DMS153 (cell line): Measurements from ENCODE around the gene HBEGF.
A peak's percentile ranks its signal among the peaks of the same experiment; 100 is the strongest.

Experiments used
- DNase-seq: peaks from one replicate; lab custom pipeline; 2025; lab: John Stamatoyannopoulos, UW

Gene HBEGF, protein sequence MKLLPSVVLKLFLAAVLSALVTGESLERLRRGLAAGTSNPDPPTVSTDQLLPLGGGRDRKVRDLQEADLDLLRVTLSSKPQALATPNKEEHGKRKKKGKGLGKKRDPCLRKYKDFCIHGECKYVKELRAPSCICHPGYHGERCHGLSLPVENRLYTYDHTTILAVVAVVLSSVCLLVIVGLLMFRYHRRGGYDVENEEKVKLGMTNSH

DNA sequence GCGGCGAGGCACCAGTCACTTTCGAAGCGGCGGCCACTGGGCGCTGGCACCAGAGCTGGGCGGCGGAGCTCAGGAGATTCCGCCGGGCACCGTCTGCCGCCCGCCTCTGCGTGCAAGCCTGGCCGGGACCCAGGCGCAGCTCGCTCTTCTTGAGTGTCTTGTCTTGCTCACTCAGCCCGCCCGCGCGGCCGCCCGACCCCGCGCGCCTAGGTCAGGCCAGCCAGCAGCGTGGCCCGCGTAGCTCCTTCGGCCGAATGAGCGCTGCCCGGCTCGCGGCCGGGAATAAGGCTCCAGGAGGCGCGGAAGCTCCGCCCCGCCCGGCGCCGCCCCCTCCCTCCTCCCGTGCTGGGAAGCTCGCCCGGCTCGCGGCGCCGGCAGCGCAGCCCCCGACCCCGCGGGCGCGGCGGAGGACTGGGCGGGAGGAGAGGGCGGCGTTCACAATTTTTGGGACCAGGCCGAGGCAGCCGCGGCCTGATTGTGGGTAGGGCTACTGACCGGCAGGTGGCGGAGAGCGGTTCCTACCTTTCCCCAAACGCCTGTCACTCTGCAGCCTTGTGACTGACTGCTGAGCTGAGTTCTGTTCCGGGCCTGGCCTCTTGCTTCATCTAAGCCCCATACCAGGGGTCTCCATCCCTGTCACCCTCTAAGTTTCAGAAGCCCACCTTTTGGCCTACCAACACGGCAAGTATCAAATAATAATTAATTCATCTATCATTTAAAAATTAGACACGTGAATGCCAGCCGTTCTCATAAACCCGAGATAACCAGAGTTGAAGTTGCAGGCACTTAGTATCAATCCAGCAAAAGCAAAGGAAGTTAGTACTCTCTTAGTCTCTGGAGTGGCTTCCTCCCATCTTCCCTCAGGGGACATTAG is at the start of gene HBEGF:
Gene HBEGF (minus strand): TSS at position 256 of the 874 bp plus-strand sequence. CDS start 275 bp downstream, outside the sequence.
- DNase-seq = no peak

DNA sequence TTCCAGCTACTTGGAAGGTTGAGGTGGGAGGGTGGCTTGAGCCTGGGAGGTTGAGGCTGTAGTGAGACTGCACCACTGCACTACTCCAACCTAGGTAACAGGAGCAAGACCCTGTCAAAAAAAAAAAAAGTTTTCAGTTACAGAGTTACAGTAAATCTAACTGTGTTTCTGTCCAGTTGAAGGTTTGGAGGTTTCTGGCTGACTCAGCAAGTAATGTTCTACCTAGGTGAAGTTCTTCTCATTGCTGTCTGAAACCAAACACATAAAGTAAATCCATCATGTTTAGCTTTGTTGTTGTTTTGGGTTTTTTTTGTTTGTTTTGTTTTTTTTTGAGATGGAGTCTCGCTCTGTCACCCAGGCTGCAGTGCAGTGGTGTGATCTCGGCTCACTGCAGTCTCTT is 47.3 kb upstream of the HBEGF start:
- no peak for DNase-seq

DNA sequence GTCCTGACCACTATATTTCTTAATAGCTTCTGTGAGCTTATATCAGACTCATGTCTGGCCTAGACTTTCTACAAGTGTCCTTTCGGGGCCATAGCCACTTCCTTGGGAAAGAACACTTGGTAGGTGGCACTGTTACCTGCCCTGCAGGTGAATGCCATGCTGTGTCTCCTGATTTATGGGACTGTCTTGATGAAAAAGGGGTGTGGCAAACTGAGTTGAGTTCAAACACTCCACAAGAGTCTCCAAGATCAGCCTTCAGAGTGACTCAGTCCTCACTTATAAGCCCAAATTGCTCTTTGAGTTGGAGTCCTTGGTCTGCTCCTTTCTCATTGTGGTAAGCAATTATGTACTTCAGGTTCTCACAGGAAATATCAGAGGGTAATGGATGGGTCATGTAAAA is 45.3 kb upstream of the HBEGF start:
- no peak for DNase-seq

DNA sequence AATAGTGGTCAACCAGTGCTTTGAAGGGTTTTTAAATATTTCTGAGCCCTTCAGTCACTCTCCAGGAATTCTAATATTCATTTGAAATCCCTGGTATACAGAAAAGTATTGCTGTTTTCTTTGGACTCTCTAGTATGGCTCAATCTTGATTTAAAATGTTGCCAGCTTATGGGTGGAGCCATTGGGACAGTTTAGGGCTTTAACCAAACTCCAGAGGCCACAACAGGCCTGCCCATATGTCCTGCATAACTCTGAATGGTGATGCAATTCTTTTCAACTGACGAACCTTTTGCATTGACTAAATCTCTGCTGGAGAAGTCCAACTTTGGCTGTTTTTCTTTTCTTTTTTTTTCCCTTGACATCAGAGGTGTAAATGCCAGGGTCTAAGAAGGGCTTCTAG is 44.9 kb upstream of the HBEGF start:
- no peak for DNase-seq

DNA sequence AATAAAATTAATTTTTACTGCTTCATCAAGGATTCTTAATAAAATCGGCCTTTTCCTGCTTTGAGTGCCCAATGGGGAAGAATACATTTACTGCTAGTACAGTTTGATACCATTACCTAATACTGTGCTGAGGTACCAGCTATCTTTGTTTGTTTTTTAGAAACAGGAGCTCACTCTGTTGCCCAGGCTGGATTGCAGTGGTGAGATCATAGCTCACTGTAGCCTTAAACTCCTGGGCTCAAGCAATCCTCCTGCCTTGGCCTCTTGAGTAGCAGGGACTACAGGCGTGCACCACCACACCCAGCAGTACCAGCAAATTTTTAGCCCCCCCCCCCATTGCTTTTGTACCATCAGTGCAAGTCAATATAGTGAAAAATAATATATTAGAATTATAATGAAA is 41.6 kb upstream of the HBEGF start:
- no peak for DNase-seq

DNA sequence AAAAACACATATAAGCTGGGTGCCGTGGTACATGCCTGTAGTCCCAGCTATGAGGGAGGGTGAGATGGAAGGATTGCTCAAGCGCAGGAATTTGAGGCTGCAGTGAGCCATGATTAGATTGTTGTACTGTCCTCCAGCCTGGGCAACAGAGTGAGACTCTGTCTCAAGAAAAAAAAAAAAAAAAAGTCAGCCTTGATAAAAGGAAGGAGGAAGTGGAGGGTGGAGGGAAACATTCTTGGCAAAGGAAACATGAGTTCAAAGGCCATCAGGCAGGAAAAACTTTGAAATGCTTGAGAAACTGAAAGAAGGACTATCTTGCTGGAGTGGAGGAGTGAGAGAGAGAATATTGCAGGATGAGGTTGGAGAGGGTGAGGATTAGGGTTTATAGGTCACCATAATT is 36.9 kb upstream of the HBEGF start:
- DNase-seq = no peak

DNA sequence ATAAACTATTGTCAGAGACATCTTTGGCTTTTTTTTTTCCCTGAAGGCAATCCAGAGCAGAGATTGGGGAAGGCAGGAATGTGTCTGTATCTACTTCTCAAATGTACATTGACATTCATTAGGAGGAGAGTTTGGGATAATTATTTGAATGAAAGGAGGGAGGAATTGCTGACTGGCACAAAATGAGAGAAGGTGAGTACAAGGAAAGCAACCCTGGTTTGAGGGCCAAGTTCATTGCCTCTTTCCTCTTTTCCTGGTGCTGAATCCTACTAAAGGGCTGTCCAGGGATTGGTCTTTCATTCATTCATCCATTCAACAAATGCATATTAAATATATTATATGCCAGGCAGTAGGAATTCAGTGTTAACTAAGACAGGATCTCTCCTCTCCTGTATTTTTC is 36.5 kb upstream of the HBEGF start:
- DNase-seq = no peak

DNA sequence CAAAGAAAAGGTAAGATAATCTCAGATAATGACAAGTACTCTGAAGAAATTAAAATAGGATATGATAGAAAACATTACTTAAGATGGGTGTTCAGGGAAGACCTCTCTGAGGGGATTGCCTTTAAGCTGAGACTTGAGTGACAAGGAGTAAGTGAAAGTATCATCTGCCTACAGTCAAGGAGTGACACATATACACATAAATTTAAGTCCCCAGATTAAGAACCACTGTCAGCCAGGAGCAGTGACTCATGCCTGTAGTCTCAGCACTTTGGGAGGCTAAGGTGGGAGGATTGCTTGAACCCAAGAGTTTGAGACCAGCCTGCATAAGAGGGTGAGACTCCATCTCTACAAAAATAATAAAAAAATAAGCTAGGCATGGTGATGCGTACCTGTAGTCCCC is 35.6 kb upstream of the HBEGF start:
- DNase-seq = no peak

DNA sequence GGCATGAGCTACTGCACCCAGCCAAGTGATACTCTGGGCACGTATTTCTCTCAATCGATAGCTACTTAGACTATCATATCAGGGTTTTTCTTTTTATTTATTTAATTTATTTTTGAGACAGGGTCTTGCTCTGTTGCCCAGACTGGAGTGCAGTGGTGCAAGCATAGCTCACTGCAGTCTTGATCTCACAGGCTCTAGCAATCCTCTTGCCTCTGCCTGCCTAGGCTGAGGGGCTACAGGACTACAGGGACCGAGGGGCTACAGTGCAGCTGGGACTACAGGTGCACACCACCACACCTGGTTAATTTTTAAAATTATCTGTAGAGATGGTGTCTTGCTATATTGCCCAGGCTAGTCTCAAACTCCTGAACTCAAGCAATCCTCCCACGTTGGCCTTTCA is 34.9 kb upstream of the HBEGF start:
- DNase-seq = no peak

DNA sequence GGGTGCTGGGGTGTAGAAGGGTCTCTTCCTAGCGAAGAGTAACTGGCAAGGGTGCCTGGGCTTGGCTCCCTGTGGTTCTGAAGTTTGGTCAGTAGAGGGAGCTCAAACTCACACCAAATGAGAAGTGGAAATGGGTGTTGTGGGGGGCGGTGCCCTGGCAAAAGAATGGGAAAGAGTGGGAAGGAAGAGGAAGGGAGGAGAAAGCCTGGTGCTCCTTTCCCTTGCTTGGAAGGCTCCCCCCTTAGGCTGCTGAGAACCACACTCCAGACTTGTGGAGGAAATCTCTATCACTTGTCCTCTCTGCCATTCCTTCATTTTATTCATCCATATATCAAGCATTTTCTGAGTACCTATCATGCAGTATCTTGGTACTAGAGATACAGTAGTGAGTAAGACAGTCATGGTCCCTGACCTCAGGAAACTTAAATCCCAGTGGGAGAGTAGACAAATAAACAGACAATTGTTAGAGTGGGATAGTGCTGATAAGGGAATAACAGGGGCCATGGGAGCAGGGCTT is 26.6 kb upstream of the HBEGF start:
- DNase-seq = peak; percentile 13

DNA sequence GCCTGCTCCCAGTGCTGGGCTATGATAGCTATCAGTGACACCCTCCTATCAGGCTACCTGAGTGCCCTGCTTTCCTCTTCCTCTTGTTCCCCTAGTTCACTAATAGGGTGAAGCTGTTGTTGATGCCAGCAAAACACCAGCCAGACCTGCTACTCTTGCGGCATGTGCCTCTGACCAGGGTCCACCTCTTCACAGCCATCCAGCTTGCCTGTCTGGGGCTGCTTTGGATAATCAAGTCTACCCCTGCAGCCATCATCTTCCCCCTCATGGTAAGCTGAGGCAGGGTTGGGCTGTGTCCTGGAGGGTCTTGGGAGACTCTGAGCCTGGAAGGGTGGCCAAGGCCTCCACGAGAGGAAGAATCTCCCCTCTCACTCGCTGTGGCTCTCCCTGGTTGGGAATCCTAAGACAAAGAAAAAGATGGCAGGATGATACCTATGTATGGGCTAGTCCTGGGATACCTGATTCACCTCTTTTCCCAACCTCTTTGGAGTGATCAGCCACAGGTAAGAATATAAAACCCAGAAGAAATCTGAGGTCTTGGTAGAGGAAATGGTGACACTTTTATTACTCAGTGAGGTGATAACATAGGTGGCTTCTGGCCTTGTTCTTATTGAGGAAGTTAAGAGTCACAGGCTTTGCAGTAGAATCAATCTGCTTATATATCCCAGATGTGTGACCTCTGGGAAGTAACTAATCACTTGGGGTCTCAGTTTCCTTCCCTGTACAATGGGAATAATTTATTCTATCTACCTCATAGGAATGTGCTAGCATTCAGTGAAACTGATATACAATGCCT is 25.2 kb upstream of the HBEGF start:
- no peak for DNase-seq

DNA sequence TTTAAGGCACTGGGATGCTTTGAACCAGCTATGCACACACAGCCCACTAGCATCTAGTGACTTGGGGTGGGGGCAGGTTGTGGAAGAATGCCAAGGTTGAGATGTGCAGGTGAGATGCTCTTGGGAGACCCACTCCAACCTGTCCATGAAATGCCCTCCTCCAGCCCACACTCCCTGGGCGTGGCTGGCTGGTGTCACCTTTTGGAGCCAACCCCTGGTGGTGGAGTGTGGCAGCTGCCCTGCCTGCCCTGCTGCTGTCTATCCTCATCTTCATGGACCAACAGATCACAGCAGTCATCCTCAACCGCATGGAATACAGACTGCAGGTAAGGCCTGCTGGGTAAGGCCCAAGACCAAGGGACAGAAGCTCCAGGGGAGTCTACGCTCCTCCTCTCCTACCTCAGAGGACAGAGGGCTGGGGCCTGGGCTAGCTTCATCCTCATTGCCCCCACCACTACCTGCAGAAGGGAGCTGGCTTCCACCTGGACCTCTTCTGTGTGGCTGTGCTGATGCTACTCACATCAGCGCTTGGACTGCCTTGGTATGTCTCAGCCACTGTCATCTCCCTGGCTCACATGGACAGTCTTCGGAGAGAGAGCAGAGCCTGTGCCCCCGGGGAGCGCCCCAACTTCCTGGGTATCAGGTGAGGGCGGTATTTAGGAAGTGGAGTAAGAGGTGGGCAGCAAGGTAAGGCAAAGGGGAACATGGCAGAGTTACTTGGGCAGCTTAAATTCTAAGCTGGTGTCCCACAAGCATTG is 21.0 kb upstream of the HBEGF start:
- no peak for DNase-seq

DNA sequence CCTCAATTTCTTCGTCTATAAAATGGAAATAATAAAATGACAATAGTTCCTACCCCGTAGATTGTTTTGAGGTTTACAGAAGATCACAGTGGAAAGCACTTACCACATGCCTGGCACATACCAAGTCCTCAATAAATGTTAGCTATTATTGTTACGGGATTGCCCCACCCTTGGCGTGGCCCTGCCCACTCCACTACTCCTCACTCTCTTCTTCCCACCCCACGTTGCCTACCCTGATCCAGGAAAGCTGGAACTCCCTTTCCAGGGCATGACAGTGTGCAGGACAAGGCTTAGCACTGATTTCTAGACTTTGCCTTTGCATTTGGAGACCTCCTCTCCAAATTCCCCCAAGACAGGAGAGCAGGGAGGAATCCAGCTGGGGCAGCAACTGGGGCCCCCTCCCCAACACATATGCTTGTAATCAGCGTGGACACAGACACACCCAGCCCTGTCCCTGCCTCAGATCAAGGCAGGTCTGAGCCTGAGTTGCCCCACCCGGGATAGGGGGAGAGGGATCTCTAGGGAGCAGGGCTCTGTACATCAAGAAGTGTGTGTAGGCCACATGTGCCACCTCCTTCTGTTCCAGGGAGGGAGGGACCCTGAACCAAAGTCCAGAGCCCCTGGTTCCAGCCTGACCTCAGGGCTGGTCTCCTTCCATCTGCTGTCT is 20.3 kb upstream of the HBEGF start:
- no peak for DNase-seq

DNA sequence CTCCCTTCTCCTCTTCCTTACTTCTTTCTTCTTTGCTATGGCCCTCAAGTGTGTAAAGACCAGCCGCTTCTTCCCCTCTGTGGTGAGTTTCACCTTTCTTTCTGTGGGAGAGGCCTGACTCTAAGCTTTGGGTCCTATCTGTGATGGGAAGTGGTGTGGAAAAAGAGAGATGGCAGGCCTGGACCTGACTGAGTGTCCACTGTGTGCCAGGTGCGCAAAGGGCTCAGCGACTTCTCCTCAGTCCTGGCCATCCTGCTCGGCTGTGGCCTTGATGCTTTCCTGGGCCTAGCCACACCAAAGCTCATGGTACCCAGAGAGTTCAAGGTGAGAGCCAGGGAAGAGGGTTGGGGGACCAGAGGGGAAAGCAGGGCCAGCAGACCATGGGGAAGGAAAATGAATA is 19.5 kb upstream of the HBEGF start:
- DNase-seq = no peak

DNA sequence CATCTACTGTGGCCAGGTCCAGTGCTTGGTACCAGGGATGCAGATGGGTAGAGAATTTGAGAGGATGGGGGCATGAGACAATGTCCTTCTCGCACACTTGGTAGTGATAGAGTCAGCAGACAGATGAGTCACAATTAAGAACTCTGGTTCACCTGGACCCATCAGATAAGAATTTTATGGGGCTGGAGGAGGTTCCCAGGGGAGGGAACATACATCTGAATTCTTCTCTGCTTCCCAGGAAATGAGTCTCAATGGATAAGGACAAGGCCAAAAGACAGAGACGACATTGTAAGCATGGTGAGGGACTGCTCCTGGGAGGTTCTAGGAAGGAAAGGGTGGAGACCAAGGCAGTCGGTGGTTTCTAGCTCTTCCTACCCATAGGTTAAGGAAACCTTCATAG is 18.9 kb upstream of the HBEGF start:
- DNase-seq = no peak

DNA sequence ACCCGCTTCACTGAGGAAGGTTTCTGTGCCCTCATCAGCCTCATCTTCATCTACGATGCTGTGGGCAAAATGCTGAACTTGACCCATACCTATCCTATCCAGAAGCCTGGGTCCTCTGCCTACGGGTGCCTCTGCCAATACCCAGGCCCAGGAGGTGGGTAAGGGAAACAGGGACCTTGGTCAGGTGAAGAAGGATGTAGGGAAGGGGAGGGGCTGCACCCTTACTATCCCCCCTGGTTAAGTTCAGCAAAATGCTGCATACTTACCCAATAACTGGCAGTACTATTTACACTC is 18.0 kb upstream of the HBEGF start:
- DNase-seq = no peak

DNA sequence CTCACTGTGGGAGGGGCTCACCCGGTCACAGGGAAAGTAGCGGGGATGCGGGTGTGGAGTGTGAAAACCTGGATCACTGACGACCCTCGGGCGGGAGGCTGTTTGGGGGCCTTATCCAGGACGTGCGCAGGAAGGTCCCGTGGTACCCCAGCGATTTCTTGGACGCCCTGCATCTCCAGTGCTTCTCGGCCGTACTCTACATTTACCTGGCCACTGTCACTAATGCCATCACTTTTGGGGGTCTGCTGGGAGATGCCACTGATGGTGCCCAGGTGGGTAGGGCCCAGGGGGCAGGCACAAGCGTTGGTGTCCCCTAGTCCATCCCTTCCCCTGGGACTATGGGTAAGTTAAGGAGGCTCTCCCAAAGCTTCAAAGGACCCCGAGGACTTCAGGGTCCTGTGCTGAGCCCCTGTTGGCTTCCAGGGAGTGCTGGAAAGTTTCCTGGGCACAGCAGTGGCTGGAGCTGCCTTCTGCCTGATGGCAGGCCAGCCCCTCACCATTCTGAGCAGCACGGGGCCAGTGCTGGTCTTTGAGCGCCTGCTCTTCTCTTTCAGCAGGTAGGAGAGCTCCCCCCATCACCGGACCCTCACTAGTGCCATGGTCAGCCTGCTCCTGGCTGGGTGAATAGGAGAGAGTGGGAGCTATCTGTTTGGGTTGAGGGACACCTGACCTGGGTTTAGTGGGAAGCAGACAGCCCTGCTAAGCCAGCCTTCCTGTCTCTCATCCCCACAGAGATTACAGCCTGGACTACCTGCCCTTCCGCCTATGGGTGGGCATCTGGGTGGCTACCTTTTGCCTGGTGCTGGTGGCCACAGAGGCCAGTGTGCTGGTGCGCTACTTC is 17.4 kb upstream of the HBEGF start:
- DNase-seq = no peak

DNA sequence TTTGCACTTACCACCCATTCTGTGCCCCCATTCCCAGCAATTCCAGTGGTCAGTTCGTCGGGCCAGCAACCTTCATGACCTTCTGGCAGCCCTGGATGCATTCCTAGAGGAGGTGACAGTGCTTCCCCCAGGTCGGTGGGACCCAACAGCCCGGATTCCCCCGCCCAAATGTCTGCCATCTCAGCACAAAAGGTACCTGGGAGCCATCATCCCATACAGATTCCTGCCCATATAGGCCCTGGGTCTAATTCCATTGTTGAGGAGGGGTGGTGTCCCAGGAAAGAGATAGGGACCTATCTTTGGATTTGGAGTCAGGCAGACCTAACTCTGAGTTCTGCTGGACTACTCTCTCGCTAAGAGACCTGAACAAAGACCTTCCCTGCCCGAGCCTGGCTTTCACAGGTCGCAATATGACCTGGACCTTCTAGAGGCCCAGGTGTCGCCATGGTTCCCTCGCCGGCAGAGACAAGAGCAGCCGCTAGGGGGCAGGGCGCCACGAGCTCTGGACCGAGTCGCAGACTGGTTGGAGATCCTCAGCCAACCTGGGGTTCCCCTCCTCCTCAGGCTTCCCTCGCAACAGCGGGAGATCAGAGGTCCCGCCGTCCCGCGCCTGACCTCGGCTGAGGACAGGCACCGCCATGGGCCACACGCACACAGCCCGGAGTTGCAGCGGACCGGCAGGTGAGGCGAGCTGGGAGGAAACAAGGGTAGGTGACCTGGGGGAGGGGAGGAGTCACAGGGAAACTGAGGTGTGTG is 16.6 kb upstream of the HBEGF start:
- peak; percentile 19 for DNase-seq

DNA sequence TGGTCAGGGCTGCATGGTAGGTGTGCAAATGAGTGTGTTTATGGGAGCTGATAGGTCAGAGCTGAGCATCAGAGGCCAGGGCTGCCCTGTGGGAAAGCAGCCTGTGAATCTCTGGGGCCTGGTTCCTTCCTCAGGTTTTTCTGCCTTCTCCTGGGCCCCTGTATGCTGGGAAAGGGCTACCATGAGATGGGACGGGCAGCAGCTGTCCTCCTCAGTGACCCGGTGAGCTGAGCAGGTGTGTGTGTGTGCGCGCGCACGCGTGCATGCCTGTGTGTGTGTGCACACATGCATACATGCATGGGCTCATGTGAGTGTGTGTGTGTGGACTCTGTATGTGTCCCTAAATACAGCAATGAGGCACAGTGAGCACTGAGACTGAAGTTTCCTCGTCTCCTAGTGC is 15.9 kb upstream of the HBEGF start:
- DNase-seq = no peak

DNA sequence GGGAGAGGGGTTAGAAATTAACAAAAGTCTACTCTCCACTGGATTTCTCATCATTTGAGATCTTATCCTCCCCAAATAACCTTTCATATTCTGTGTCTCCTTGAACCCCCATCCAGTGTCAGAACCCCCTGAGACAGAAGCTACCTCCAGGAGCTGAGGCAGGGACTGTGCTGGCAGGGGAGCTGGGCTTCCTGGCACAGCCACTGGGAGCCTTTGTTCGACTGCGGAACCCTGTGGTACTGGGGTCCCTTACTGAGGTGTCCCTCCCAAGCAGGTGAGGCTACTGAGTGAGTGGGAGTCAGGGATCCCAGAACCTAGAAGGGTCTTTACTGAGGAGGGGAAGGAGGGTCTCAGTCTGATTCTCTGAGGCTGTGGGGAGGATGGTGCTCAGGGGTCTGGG is 15.5 kb upstream of the HBEGF start:
- DNase-seq = no peak
